Activated T-helper 1 cell treated with Interleukin-2 at 50 U/mL for 16 hours (primary cell): ENCODE data around the gene DNAJC5.
"Not testable (repeated sequence)": the region's sequence is repeated elsewhere in the genome, so short reads cannot be mapped to it uniquely, and the experiment has no call there.

Experiments
- DNase-seq: peaks from one replicate; pipeline ENCODE4 v3.0.0-alpha.2; 2020; ENCODE audit warnings: low read depth

The DNAJC5 gene, protein sequence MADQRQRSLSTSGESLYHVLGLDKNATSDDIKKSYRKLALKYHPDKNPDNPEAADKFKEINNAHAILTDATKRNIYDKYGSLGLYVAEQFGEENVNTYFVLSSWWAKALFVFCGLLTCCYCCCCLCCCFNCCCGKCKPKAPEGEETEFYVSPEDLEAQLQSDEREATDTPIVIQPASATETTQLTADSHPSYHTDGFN

DNA sequence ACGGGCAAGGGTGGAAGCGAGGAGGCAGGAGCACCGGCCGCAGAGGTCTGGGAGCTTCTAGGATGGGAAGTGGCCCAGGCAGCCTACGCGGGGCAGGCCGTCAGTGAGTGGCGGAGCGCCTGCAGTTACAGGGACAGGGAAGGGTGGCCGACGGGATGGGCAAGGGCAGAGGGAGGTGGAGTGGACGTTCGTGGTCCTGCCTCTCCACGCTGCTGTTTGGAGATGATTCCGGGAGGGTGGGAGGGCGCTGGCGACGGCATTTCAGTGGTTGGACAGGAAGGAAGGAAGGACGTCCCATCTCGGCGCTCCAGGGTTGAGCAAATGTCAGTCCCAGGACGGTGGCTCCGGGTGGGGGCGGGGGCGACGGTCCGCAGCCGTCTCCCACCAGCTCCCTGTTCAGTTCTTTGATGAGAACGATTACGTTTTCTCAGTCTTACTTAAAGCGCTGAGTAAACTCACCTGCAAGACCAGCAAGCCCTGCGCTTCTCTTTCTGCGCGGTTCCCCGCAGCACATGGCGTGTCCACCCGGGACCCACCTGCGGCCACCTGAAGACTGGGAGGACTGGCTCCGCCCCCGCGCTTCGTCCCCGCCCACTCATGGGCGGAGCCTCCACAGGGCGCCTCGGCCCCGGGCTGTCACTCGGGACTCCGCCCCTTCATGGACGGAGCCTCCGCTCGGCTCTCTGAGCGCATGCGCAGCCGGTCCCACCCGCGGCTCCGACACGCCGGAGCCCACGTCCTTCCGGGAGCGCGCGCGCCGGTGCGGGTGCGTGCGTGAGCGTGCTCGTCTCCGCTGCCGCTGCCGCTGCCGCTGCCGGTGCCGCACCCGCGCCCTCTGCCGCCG lies at the start of gene DNAJC5:
DNAJC5 (plus strand) TSS at position 769 of the 844 bp plus-strand sequence. CDS start 33,220 bp downstream, outside the sequence.
- peak; percentile 97 for DNase-seq

DNA sequence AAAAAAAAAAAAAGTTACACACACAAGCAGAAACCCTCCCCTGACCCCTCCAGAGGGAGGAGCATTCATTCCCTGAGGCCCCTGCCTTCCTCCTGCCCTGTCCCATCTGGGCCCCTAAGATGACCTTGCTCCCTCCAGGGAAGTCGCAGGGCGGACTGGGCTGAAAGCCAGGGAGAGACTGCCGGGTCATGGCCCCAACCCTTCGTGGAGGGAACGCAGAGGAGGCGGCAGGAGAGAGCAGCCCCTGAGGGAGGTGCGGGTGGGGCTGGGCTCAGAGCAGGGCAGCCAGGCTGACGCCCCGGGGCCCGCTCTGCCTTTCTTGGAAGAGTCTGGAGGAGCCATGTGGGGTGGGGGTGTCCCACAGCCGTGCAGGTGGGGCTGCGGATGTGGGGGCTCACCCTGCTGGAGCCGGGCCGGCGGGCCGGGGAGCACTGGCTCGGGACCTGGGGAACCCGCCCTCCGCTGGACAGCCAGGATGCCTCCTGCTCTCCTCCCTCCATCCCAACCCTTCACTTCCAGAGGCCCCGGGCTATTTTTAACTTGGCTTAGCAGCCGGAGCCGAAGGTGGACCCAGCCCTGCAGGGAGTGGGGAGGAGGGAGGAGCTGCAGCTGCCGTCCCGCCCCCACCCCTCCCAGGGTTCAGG lies 48.7 kb upstream of the DNAJC5 start:
- DNase-seq = no peak

DNA sequence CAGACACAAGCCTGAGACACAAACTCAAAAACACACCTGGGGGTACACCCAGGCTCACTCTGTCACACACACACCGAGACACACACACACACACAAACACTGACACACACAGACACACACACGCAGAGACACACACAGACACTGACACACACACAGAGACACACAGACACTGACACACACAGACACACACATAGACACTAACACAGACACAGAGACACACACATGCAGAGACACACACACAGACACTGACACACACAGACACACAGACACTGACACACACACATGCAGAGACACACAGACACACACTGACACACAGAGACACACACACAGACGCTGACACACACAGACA lies 48.1 kb upstream of the DNAJC5 start:
- no peak for DNase-seq

DNA sequence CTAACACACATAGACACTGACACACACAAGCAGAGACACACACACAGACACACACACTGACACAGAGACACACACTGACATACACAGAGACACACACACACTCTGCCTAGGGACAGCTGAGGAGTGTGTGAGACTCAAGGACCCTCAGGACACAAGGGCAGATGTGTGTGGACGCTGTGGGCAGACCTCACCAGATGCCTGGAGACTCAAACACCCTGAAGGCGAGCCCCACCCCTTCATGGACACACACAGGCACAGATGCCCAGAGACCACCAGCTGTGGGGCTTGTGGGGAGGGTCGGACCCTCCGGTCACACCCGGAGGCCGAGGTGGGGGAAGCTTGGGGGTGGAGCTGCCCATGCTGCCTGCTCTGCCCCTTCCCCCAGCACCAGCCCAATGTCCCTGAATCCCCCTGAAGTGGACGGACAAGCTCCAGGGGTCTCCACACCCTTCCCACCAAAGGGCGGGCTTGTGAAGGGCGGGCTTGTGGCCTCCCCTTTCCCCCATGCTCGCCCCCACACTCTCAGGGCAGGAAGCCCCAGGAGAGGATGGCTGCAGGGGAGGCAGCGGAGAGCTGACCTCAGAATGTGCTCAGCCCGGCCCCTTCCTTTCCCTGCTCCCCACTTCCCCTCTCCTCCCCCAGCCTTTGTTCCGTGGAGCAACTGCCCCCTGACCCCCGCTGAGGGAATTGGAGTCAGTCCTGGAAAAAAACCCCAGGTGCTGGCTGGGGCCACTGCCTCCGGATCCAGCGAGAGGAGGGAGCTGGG lies 47.5 kb upstream of the DNAJC5 start:
- DNase-seq = no peak

DNA sequence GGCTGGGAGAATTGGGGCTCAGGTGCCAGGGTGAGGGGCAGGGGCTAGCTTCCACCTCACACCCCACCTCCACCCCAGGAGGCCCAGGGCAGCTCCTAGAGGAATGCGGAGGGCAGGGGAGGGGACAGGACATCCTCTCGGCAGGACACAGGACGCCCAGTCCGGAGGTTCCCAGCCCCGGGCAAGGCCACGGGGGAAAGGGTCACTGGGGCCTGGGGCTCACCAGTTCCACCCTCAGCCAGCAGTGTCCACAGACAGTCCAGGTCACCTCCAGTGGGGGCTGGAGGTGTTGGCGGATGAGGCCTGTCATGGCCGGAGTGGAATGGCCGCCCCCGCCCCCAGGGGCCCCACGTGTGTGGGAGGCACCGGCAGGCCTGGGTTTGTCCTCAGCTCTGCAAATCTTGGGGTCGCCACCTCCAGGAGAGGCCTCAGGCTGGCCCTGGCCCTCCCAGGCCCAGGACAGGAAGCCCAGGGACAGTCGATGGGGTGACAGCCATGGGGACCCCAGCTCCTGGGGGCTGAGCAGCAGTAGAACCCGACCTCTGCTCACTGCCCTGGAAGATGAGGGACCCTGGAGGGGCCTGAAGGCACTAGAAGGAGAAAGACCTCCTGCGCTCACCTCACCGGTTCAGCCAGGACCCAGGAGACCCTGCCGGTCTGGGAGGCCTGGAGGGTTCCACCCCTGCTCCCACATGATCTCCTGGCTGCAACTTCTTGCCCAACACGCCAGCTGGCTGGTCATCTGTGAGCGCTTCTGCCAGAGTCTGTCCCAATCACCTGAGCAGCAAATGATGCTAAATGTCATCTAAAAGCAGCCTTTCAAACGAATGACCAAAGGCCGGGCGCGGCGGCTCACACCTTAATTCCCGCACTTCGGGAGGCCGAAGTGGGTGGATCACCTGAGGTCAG lies 46.7 kb upstream of the DNAJC5 start:
- DNase-seq = no peak

DNA sequence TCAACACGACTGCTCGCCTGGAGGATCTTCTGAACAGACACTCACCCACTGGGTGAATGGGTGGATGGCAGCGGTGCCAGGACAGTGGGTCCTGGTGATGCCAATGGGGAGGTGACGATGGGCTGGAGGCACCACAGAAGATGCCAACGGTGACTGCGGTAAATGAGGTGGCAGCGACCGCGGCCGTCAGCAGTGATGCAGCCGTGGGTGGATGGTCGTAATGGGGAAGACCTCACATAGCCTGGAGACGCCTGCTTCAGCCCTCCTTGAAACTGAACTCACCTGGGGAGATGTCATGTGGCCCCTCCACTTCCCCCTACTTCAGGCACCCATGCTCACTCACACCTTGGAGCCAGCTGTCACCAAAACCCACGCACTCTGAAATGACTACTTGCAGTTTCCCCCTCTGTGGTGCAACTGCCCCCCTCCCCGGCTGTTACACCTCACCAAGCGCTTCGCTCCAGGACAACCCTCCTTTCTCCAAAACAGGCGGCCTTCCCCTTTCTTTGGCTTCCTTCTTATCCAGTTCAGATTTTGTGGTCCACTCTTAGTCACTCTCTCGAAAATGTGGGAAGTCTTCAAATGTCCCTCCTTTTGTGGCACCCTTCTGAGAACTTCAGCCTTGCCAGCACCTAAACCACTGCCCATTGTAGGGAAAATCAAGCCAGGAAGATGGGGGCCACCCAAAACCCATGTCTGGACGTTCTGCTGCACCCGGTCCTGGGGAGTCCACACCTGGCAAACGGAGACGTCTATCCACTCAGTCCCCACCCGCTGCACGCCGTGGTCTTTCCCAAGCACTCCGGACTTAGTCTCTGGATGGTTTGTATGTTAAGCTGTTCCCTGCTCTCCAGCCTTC lies 44.0 kb upstream of the DNAJC5 start:
- DNase-seq = no peak

DNA sequence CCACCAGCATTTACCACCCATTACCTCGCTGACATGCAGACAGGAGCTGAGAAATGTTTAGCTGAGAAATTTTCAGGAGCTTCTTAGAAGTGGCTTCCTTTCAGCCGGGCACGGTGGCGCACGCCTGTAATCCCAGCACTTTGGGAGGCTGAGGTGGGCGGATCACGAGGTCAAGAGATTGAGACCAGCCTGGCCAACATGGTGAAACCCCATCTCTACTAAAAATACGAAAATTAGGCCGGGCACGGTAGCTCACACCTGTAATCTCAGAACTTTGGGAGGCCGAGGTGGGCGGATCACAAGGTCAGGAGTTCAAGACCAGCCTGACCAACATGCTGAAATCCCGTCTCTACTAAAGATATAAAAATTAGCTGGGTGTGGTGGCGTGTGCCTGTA lies 43.4 kb upstream of the DNAJC5 start:
- DNase-seq = not testable (repeated sequence)

DNA sequence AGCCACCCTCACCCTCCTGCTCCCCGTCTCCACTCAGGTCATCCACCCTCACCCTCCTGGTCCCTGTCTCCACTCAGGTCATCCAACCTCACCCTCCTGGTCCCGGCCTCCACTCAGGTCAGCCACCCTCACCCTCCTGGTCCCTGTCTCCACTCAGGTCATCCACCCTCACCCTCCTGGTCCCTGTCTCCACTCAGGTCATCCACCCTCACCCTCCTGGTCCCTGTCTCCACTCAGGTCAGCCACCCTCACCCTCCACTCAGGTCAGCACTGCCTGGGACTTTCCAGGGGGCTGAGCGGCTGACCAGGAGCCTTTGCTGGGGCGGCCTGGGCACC lies 41.2 kb upstream of the DNAJC5 start:
- DNase-seq = not testable (repeated sequence)

DNA sequence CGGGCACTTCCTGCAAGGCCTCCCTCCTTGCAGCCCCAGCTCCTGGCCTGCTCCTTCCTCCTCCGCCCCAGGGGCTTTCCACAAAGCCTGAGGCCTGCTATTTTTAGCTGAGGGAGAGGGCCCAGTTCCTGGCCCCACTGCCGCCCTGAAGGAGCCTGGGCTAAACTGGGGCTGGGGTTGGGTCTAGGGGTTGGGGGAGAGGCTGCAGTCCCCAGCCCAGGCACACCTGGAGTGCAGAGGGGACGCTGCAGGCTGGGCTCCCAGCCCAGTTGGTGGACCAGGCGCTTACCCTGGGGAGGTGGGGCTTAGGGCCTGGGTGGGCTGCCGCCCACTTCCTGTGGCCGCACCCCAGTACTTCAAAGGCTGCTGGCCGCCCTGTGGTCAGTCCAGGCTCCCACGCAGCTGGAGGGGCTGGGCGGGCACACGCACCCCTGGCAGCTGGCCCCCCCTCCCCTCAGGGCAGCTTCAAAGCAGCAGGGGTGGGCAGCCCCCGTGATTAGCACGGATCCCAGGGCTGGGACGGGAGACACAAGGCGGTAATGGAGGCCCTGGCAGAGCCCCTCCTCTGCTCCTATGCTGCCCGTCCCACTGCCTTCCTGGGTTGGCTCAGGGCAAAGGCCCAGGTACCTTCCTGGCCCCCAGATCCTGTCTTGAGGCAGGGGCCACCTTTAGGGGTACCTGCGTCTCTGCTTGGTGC lies 40.7 kb upstream of the DNAJC5 start:
- no peak for DNase-seq

DNA sequence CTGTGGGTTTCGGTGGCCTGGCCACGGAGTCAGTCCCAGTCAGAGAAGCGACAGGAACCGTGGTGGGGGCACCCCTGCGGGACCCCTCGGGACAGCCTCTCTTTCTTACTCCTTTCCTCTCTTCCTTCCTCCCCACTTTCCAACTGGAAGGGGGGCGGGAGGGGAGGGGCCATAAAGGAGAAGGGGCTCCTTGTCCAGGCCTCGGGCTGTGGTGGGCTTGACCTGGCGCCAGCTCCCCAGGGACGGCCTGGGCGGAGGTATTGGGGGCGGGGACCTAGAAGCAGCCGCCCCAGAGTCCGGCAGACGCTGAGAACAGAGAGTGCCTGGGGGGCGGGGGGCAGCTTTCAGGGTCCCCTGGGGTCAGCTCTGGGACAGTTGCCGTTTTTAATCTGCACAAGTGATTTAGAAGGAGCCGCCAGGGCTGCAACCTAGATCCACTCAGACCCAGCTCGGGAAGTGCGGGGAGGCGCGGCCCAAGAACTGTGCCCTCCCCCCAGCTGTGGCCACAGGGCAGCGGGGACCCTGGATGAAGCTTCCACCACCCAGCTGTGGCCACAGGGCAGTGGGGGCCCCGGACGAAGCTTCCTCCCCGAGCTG lies 40.1 kb upstream of the DNAJC5 start:
- DNase-seq = no peak

DNA sequence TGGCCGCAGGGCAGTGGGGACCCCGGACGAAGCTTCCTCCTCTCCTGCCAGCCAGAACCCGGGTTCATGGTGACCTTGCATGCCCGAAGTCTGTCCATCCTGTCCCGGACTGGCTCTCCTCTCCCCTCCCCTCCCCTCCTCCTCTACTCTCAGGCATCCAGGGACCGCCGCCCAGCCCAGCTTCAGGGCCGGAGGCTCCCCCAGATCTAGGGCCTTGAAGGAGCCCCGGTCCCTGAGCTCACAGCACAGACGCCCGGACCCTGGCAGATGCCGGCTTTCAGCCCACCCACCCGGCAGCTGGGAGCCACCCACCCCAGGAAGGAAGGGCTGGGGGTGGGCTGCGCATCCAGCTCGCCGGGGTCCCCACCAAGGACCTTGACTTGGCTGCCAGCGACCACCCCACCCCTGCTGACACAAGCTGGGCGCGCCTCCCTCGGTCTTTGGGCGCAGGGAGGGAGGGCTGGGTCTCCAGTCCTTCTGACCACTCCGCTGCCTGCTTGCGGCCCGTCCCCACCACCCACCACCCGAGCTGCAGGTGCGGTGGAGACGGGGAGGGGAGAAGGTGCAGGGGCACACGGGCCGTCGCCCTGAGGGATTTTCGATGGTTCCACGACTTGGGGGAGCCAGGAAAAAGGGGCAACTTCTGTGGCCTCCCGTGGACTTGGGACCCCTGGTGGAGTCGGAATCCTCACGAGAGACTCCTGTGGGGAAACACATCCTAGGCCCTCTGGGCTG lies 39.4 kb upstream of the DNAJC5 start:
- DNase-seq = no peak

DNA sequence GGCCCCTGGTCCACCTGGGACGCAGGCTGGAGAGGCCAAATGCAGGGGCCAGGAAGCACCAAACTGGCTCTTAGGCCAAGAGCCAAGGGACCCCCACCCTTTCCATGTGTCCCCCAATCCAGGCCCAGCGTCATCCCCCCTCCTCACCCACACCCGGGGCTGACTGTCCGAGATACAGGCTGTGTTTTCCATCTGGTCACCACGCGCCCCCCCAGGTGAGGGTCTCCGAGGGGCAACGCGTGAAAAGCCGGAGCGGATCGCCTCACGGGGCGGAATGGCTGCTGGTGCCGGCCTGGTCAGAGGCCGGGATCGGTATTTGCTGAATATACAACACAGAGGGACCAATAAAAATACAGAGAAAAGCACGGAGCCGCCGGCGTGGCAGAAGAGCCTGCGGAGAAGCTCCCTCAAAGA lies 38.8 kb upstream of the DNAJC5 start:
- DNase-seq = no peak

DNA sequence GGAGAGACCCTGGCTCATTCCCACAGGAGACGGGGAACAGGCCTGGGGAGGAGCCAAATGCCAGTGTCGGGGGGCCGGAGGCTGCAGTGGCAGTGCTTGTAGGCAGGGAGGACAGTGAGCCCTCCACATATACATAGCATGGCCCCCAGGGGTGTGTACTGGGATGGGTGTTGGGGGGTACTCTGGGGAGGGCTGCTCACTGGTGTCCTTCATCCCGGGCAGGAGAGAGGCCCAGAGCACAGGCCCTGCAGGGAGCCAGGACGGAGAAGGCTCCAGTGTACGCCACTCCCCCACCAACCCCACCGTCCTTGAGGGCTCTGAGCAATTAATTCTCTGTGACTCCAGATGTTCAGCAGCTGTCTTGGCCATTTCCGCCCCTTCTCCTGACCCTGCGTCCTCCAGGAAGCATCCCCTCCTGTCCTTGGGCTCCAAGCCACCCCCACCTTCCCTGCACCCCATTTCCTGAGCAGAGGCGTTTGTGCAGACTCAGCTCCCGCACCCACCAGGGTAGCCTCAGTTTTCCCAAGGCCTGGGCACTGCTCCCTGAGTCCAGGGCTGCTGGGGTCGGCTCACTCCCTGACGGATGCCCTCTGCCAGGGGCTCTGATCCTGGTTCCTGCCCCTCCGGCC lies 37.0 kb upstream of the DNAJC5 start:
- DNase-seq = no peak

DNA sequence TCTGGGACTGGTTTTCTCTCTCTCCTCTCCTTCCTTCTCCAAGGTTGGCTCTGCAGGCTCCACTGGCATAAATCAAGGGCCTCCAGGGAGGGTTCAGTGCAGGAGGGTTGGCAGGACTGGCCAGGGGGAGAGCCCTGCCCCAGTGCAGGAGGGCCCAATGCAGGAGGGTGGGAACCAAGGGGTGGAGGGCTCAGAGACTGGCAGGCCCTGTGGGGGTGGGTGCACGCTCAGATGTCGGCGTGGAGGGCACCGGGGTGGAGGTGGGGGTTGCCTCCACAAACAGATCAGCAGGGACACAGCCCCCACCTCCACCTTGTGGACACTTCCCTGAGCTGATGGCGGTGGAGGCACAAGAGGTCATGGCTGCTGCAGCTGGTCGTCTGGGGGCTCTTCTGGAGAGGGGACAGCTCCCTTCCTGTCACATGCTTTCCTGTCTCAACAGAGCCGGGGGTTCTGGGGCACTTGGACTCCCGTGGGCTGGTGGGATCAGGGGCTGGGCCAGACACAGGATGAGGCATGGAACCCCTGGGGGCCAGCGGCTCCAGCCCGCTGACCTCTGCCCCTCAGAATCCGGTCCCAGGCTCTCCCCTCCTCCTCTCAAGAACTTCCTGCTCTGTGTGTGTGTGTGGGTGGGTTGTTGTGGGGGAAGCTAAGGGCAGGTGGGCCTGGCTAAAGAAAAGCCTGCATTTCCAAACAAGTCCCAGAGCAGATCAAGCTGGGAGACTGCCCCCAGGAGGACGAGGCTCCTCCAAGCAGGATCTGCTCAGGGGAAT lies 36.3 kb upstream of the DNAJC5 start:
- no peak for DNase-seq

DNA sequence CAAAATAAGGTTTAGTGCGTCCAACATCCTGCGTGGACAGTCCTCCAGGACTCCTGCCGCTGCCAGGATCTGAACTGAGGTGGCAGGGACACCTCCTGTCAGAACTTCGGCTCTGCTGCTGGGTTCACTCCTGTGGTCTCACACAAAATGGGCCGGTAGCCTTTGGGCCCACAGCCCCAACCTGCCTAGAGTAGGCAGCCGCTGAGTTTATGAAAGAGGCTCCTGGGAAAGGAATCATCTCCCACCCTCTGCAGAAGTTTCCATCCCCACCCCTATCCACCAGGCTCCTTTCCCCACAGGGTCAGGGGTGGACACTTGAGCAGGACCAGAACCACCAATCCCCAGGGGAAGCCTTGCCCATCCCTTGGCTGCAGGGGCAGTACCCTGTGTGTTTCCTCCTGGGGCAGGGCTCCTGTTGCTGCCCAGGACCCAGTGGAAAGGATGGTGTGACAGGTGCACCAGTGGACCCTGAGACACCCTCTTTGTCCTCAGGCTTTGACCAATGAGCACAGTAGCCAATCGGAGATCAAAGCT lies 35.7 kb upstream of the DNAJC5 start:
- DNase-seq = no peak

DNA sequence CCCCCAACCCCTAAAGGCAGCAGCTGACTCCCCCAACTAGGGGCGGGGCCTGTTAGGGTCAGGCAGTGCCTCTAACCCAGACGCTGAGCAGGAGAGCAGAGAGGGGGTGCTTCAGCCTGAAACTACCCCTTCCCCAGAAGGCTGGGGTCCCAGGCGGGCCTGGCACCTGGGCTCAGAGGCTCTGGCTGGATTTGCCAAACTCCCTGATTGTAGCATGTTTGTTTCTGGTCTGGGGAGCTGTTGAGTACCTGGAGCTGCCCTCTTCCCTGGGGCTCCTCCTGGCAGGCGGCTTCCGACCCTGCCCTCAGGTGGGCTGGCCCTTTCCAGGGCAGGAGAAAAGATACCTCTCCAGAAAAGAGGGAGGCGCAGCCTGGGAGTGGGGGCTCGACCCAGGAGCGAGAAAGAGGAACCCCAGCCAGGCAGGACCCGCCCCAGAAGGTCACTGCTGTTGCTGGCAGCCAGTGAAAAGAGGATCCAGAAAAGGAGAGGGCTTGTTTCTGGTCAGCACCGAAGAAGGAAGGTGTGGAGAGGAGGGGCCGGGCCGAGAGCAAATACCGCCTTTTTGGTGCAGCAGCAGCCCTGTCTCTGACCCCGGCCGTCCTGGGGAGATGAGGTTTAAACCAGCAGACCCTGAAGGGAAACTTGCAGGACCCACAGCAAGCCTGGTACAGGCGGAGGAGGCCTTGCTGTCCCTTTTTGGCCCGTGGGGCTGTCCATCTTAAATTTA lies 34.4 kb upstream of the DNAJC5 start:
- no peak for DNase-seq
